Muscle of back (tissue), 11 donors: Measurements from ENCODE around the gene THSD7A. TPM values are rescaled to one million over a fixed set of nuclear protein-coding genes. Genes with fewer than 3 reads are reported as not detected.

Source experiments
- DNase-seq, 3 donors: peaks; one replicate each; pipeline versions ENCODE4 v3.0.0 to v3.0.0-alpha.2; 2013
- polyA plus RNA-seq, 10 donors: library from polyadenylated mRNA; unstranded; fragments of 120-200 nt; gene quantifications; one replicate each; pipeline ENCODE4 v1.2.1, GENCODE V29; 2013; ENCODE audit not compliant: insufficient read length in 10 of 10

The THSD7A gene
- polyA plus RNA-seq, 10 donors = 2.9 to 7.8 (median 4.6) TPM

DNA sequence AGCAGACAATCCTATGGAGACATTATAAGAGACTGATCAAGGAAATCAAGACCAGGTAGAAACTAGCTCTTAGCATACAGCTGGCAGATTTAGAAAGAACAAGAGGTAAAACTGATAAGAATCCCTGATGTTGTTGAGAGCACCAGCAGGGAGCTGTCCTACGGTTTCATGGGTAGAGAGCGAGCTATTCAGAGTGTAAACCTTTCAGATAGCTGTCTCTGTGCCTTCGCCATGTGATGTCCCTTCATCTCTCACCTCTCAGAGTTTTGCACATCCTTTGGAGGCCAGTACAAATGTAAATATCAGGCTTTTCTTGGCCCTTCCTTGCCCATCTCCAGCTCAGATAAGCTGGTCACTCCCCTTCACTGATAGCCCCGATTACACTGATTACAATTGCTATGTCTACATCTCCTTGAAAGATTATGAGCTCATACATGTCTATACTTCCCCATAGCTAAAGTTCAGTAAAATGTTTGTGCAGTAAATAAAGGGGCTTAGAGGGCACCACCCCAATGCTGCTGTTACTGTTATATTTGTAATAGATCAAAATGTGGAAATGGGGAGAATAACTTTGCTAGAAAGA lies 21.9 kb downstream of the THSD7A start:
- DNase-seq = no peak

DNA sequence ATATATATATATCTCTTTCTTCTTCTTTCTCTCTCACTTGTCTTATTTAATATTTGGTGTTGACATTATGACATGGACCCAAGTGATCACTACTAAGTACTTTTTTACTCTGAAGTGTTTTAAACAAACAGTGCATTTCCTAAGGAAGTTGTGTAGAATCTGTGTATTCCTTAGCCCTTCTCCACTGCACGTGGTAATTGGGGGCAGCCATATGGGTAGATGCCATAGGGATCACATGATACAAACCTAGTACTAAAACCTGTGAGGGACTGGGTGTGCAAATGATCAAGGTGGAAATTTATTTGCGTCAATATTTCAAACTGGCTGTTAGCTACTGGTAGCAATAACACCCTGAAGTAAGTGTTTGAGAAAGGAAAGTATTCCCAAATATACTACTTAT lies 25.0 kb downstream of the THSD7A start:
- DNase-seq = no peak

DNA sequence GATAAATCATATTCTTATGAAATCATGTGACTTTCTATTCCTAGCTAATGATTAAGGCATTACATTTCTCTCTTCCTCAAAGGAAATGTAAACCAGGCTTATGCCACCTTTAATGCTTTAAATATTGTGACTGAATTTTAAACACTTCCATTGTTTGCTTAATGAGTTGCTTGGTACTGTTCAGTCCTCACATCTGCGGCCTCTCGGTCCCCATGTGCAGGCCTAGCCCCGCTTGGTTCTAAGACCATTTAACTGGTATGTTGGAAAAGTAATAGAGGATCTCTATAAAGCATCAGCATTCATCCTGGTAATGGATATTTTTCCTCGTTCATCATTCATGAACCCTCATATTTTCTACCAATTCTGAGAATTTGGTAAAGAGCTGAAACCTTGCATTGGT lies 27.4 kb downstream of the THSD7A start:
- no peak for DNase-seq

DNA sequence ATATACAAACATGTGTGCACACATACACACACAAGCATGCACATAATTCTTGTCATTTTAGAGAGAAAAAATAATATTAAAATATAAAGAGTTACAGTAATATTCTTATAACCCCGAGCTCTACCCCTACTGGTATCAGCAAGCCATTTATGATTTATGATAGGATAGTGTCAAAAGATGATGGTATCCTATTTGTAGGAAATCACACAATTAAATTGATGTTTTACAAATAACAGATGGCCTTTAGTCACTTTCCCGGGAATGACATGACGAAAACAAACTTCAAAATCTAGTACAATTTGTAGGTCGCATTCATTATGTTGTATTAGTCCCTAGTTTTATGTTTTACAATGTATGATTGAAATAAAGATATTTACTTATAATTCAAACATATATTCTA lies 36.8 kb downstream of the THSD7A start:
- no peak for DNase-seq

DNA sequence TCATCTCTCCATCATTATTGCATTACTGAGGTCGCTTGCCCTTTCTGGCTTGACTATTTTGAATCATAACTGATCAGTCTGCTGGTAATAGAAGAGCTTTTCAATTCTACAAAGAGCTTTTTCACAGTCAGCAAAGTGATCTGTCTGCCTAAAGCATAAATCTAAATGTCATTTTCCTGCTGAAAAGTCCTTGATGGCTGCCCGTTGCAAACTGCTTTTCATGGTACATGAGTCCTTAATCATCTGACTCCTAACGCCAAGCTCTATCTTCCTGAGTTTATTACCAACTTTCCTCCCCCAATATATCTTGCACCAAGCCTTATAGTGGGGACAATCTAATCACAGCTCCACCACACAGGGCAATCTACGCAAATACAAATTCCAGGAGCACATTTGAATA lies 39.8 kb downstream of the THSD7A start:
- DNase-seq = no peak

DNA sequence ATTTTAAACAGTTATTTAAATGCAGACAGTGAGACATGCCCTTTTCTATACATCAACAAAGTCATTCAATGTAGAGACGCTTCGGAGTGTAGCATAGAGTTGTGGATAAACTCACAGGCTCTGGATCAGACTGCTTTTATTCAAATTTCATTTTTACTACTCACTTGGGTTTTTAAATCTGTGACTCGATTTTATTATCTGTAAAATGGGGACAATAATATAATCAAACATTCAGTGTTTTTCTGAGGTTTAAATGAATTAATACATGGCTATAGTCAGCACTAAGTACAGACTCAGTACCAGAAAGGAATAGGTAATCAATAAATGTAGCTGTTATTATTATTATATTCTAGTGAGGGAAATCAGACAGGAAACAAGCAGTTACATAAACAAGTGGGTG lies 43.4 kb downstream of the THSD7A start:
- DNase-seq = no peak

DNA sequence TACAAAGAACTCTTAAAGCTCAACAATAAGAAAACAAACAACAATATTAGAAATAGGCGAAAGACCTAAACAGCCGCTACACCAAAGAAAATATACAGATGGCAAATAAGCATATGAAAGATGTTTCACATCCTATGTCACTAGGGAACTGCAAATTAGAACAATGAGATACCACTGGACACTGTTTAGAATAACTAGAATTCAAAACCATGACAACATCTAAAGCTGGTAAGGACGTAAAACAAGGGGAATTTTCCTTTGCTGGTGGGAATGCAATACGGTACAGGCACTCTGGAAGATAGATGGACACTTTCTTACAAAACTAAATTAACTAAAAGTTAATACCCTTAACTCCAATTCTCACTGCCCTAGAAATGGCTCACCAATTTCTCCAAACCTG lies 44.5 kb downstream of the THSD7A start:
- DNase-seq = no peak

DNA sequence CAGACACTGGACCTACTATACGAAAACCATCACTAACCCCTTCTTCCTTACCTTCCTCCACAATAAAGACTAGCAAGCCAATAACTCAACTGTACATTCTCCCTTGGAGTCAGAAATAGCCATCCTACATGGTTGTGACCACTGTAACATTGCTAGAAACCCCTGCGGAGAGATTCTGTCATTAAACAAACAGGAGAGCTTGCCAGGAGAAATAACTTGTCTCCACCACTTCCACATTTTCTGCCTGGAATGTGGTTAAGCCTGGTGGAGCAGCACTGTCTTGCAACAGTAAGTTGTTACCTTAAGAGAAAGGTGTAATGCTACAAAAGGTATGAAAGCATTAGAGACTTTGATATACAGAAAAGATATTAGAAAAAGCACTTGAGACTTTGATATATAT lies 45.8 kb downstream of the THSD7A start:
- DNase-seq = no peak

DNA sequence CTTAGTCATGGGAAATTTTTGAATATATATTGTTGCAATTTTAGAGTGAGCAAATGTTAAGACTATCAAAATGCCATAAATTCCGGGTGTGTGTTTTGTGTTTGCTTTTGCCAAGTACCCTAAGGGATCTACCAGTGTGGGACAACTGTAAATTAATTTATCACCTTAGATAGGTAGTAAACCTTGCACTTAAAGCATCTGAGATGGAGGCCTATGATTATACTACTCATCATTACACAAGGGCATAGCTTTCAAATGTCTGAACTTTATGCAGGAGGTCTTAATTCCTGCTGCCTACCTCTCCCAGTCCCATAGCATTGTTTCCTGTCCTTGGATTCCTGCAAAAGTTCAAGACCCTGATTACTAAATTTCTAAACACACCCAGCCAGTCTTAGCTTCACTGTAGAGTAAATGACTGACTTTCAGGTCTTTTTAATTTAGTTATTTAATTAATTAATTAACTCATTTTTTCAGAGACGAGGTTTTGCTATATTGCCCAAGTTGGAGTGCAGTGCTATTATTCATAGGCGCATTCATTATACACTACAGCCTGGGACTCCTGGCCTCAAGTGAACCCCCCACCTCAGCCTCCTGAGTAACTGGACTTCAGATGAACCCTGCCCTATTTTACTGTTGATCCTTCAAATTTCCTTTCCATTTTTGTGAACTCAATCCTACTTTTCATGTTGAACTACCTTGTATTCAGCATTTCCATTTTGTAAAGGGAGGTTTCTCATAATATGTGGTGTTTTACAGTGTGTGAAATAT lies 47.0 kb downstream of the THSD7A start:
- DNase-seq = no peak

DNA sequence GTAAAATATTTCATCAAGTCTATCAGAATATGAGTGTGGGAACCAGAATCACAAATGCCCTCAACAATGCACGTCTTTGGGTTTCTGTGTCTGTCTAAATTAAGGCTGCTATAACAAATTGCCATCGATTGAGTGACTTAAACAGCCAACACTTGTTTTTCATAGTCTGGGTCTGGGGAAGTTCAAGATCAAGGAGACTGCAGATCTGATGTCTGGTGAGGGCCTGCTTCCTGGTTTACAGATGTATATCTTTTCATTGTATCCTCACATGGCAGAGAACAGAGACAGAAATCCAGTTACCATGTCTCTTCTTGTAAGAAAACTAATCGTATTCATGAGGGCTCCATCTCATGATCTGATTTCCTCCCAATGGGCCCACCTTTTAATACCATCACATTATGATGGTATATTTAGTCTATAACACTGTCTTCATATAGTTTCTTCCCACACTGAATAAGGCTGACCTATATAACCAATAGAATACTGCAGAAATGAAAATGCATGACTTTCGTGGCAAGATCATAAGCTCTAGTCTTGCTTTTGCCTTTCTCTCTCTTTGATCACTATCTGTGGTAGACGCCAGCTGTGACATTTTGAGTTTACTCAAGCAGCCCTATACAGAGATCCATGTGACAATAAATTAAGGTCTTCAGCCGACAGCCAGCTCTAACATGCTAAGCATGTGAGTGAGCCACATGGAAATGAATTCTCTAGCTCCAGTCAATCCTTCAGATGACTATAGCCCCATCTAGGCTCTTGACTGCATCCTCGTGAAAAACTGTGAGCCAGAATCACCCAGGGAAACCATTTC lies 51.9 kb downstream of the THSD7A start:
- no peak for DNase-seq

DNA sequence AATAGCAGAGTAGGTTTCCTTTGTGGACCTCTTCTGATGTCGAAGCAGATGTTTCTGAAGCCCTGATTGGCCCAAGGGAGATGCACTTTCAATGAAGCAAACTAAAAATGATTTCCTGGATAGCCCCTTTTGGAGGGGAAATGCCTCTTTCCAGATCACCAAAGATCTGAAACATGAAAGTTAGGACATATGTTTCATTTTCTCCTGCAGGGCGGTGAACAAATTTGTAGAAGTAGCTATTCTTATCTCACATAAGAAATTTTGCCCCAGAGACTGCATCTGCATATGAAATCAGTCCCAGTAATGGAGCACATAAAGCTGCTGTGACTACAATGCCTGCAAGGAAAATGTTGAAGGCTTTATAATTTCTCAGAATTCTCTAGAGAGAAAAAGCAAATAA lies 56.0 kb downstream of the THSD7A start:
- peak in 2 of 3 donors; percentile 6 to 27 for DNase-seq

DNA sequence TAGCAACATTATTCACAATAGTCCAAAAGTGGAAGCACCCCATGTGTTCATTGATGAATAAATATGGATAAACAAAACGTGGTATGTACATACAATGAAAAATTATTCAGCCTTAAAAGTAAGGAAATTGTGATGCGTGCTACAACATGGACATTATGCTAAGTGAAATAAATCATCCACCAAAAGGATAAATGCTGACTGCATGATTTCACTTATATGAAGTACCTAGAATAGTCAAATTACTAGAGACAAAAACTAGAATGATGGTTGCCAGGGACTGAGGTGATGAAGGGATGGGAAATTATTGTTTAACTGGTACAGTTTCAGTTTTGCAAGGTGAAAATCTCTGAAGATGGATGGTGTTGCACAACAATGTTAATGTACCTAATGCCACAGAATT lies 56.6 kb downstream of the THSD7A start:
- DNase-seq = no peak

DNA sequence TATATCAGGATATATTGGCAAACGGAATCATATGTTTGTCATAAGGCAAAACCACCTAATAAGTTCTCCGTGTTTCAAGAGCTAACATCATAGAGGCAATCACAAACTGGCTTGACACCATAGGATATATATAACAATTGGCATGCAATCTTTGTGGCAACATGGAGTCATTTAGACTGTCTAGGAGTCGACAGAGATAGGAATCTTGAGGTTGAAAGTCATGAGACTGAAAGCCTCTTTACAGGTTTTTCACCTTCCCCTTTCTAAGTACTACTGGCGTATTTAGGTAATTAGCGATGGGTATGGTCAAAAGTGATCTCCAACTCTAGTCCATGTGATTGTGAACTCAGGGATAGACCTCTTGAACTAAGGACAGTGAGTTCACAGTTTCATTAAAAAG lies 63.7 kb downstream of the THSD7A start:
- no peak for DNase-seq

DNA sequence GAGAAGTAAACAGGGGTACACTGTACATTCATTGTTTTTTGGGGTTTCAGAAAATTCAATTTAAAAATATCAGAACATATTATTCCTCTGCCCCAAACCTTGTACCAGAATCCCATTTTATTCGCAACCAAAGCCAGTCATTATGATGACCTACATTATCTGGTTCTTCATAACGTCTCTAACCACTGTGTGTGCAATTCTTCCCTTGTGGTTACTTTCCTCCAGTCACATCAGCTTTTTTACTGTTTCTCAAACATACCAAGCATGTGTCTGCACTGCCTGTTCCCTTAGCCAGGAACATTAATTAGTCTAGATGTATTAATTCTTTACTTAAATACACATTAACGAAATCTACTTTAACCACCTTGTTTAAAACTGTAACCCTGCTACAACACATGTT lies 64.8 kb downstream of the THSD7A start:
- no peak for DNase-seq

DNA sequence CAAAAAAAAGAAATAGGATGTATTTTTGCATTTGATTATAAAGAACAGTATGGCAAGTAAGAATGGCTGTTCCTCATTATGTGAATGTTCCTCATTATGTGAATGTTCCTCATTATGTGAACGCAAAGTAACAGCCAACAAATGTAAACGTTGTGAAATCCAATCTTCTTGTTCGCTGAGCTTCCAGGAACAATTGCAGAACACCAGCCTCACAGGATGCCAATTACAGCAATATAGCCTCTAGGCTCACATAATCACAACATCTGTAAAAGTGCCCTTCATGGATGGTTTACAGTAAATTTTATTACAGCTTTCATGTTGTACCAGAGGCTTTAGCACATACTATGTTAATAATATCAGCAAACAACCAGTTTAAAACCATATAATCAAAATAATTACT lies 71.6 kb downstream of the THSD7A start:
- DNase-seq = no peak

DNA sequence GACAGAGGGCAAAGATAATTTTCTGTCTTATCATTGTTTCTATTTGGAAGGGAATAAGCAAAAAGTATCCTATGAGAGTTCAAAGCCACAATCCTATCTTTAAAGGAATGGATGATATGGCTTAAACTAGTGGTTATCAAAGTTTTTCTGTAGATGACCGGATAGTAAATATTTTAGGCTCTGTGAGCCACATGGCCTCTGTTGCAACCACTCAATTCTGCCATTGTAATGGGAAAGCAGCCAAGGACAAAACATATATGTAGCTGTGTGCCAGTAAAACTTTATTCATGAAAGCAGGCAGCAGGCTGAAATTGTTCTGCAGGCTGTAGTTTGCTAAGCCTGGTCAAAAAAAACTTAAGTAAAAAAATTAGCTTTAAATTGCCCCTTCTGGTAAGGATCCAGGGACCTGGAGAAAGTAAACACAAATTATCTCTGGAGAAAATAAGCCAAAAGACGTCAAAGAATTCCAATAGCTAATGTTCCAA lies 73.3 kb downstream of the THSD7A start:
- no peak for DNase-seq

DNA sequence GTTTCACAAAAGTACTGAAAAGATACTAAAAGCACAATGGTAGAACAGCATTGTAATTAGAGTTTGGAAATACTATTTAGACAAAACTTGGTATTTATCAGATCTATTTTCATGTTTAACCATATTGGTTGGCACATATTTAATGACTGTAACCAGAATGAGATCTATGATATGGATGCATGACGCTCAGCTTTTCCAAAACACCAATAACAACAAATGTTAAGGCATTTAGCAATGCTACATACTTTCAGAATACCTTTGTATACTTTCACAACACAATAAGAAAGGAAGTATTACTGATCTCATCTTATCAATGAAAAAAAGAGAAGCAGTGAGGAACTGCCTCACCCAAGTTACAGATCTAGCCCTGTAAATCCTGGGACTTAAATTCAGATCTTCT lies 74.8 kb downstream of the THSD7A start:
- DNase-seq = no peak

DNA sequence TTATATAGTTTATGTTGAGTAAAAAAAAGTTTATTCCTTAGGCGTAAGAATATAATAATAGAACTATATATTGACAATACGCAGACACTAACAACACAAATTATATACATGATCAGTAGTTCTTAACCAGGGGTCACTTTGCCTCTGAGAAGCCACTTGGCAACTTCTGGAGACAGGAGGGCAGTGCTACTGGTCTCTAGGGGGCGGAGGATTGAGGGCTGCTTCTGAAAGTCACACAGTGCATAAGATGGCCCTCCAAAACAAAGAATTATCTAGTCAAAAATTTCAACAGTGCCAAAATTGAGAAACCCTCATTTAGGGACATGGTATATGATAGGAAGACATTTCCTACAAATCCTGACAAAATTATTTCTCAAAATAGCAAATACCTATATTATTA lies 77.1 kb downstream of the THSD7A start:
- no peak for DNase-seq

DNA sequence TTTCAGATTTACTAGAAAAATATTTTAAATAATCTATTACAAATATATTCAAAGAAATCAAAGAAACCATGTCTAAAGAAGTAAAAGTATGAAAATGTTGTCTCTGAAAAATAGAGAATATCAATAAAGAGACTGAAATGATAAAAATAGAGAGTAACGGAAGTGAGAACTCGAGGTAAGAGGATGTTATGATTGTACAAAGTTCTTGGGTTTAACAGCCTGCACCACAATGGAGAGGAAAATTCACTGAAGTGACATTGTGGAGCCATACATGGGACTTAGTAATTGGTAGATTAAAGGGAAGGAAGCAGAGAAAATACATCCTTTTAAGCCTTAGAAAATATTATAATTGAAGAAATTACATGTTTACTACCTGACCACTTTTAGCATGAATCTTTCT lies 77.9 kb downstream of the THSD7A start:
- no peak for DNase-seq

DNA sequence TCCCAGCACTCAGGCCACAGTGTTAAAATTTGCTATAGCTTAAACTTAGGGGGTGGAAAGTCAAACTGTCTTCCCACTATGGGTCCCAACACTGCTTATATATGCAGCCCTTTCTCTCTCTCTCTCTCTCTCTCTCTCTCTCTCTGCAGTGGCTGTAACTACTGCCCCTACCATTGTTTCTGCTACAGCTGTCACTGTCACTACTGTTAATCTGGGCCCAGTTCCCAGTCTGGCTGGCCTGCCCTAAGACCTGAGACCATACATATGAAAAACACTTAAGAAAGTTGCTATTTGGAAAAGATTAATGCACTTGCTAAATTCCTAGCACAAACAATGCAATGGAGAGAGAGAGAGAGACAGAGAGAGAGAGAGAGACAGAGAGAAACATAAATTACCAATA lies 78.6 kb downstream of the THSD7A start:
- peak; percentile 48 to 61 (median 49) for DNase-seq

DNA sequence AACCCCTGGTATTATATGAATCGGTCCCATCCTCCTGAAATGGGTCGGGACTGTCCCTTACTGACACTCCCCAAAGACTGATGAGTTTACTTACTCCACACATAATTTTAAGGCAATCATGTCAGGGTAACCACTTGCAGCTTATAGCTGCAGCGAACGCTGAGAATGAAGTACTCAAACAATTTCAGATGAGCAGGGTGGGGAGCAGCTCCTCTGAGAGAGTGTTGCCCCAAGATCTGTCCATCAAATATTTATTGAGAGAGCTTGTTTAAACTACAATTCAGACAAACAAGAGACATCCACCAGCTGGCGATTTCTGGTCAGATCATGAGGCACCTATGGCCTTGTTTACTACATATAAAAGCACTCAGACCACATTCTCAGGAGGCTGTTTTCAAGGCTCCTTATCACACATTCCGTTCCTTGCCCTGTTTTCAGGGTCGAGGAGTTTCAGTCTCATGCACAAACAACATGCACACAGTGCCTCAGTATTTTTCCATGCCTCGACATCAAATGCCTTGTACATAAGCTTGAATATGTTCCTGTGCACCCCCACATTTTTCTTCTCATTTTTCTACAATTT lies 80.1 kb downstream of the THSD7A start:
- DNase-seq = no peak

DNA sequence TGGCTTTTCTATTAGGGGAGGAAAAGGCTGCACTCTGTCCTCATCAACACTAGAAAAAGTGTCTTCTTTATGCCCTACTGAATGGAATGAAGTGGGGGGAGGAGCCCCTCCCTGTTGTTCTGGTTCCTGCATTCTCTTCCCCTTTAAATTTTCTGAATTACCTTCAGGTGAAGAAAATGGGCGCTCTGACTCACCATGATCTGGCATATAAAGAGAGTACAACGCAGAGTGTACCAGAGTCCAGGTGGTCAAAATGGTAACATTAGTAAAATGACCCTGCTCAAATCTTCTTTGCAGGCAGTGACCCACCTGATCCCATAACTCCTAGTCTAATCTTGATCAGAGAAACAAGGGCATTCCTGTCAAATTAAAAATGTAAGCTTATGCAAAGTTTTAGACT lies 80.7 kb downstream of the THSD7A start:
- no peak for DNase-seq

DNA sequence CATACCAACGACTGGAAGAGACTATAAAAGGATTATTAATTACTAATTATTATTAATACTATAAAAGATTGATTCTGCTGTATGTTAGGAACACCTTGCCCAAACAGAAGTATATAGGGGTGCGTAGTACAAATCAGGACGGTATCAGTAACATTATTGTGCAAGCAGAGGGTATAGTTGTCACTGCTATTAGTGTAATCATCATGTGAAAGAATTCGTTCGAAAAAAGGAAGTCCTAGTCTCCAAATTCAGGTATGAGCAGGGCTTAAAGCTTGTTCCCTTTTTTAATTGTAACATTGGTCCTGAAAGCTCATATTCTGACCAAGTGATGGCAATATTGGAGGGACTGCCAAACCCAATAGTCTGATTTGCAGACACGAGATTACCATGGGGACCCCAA lies 81.8 kb downstream of the THSD7A start:
- DNase-seq = no peak
